Skeletal muscle cell (primary cell): ENCODE data around the gene SPIN1.
A peak's percentile ranks its signal among the peaks of the same experiment; 100 is the strongest.

Experiments used
- DNase-seq: peaks from one replicate; pipeline ENCODE4 v3.0.0-alpha.2; 2010; ENCODE audit warnings: low read depth
- H3K4me3 ChIP-seq: 2 replicates; pipeline ENCODE4 v1.5.1; 2011; ENCODE audit warnings: low read depth, mild to moderate bottlenecking, control low read depth, low read length, moderate library complexity

SPIN1 gene

GRCh38 chr9:88387036-88387551 lies 1.1 kb upstream of the SPIN1 start:
- peak overlapping the region; percentile 92 for H3K4me3 ChIP-seq
- no peak for DNase-seq

GRCh38 chr9:88387552-88388202 lies 567 bp upstream of the SPIN1 start:
- H3K4me3 ChIP-seq, result peak overlapping the region; percentile 92
- no peak for DNase-seq

- DNase-seq, result no peak
- peak overlapping the region; percentile 74 for H3K4me3 ChIP-seq
These were observed 802 bp downstream of the SPIN1 start for GRCh38 chr9:88388886-88389605.

GRCh38 chr9:88390371-88390990 lies 2.2 kb downstream of the SPIN1 start:
- DNase-seq, result no peak
- no peak overlapping the region for H3K4me3 ChIP-seq

GRCh38 chr9:88391236-88391635 lies 3.0 kb downstream of the SPIN1 start:
- no peak overlapping the region for H3K4me3 ChIP-seq
- no peak for DNase-seq

- no peak for DNase-seq
- H3K4me3 ChIP-seq, result no peak overlapping the region
These were observed 3.7 kb downstream of the SPIN1 start for GRCh38 chr9:88391921-88392320.

- no peak overlapping the region for H3K4me3 ChIP-seq
- no peak for DNase-seq
These were observed 4.3 kb downstream of the SPIN1 start for GRCh38 chr9:88392549-88392948.

- H3K4me3 ChIP-seq, result no peak overlapping the region
- DNase-seq, result no peak
These were observed 8.8 kb downstream of the SPIN1 start for GRCh38 chr9:88396836-88397577.

- H3K4me3 ChIP-seq, result no peak overlapping the region
These were observed 9.8 kb downstream of the SPIN1 start for GRCh38 chr9:88398016-88398415.

GRCh38 chr9:88399966-88400365 lies 11.7 kb downstream of the SPIN1 start:
- peak; percentile 81 for DNase-seq
- H3K4me3 ChIP-seq, result peak overlapping the region; percentile 18

More at GRCh38 chr9:88398016-88398415, 9.8 kb downstream of the SPIN1 start:
- DNase-seq, result no peak

- DNase-seq, result no peak
- no peak overlapping the region for H3K4me3 ChIP-seq
These were observed 15.1 kb downstream of the SPIN1 start for GRCh38 chr9:88403340-88403739.

- no peak for DNase-seq
- H3K4me3 ChIP-seq, result no peak overlapping the region
These were observed 17.8 kb downstream of the SPIN1 start for GRCh38 chr9:88406051-88406450.

- H3K4me3 ChIP-seq, result no peak overlapping the region
- no peak for DNase-seq
These were observed 23.2 kb downstream of the SPIN1 start for GRCh38 chr9:88411471-88411870.

- DNase-seq, result no peak
These were observed 26.1 kb downstream of the SPIN1 start for GRCh38 chr9:88414298-88414697.

GRCh38 chr9:88418025-88418424 lies 29.8 kb downstream of the SPIN1 start:
- no peak for DNase-seq
- H3K4me3 ChIP-seq, result no peak overlapping the region

More at GRCh38 chr9:88414298-88414697, 26.1 kb downstream of the SPIN1 start:
- no peak overlapping the region for H3K4me3 ChIP-seq

GRCh38 chr9:88418715-88419540 lies 30.7 kb downstream of the SPIN1 start:
- DNase-seq, result no peak
- H3K4me3 ChIP-seq, result no peak overlapping the region

GRCh38 chr9:88420227-88420626 lies 32.0 kb downstream of the SPIN1 start:
- no peak for DNase-seq
- no peak overlapping the region for H3K4me3 ChIP-seq

GRCh38 chr9:88421348-88421747 lies 33.1 kb downstream of the SPIN1 start:
- no peak overlapping the region for H3K4me3 ChIP-seq
- no peak for DNase-seq

- H3K4me3 ChIP-seq, result no peak overlapping the region
- no peak for DNase-seq
These were observed 37.3 kb downstream of the SPIN1 start for GRCh38 chr9:88425538-88425950.
